Measurements from ENCODE around the gene HTD2.
A peak's percentile ranks its signal among the peaks of the same experiment; 100 is the strongest.

HTD2 gene

DNA sequence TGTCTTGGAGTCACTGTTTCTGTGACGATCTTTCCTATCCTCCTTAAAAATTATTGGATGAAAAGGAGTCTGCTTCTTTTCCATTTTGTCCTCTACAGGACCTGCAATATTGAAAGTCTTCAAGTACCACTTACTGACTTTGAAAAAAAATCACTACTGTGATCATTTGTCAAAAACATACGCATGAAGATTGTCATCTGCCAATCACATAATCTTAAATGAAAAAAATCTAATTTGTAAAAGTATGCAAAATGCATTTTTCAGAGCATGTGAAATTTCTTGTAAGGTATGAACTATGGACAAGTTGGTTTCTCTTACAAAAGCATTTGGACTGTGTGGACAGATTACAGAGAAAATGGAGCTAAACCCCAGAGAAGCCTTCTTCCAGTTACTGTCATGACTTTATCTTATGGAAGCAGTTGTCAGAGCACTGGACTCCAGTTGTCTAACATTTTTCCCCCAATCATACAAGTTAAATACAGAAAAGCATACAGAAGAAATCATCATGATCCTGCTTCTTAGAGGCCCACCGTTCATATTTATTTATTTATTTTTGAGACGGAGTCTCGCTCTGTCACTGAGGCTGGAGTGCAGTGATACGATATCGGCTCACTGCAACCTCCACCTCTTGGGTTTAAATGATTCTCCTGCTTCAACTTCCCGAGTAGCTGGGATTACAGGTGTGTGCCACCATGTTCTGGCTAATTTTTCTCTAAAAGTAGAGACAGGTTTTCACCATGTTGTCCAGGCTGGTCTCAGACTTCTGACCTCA is 23.0 kb downstream of the HTD2 start:
- TF ChIP-seq, protein P1, sequence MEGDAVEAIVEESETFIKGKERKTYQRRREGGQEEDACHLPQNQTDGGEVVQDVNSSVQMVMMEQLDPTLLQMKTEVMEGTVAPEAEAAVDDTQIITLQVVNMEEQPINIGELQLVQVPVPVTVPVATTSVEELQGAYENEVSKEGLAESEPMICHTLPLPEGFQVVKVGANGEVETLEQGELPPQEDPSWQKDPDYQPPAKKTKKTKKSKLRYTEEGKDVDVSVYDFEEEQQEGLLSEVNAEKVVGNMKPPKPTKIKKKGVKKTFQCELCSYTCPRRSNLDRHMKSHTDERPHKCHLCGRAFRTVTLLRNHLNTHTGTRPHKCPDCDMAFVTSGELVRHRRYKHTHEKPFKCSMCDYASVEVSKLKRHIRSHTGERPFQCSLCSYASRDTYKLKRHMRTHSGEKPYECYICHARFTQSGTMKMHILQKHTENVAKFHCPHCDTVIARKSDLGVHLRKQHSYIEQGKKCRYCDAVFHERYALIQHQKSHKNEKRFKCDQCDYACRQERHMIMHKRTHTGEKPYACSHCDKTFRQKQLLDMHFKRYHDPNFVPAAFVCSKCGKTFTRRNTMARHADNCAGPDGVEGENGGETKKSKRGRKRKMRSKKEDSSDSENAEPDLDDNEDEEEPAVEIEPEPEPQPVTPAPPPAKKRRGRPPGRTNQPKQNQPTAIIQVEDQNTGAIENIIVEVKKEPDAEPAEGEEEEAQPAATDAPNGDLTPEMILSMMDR (IDR thresholded peaks at IDR 0.05; ENCODE audit: low read depth, low read length): no peak
- H3K4me3 ChIP-seq (ENCODE audit: low read depth, low read length): no peak overlapping the region

DNA sequence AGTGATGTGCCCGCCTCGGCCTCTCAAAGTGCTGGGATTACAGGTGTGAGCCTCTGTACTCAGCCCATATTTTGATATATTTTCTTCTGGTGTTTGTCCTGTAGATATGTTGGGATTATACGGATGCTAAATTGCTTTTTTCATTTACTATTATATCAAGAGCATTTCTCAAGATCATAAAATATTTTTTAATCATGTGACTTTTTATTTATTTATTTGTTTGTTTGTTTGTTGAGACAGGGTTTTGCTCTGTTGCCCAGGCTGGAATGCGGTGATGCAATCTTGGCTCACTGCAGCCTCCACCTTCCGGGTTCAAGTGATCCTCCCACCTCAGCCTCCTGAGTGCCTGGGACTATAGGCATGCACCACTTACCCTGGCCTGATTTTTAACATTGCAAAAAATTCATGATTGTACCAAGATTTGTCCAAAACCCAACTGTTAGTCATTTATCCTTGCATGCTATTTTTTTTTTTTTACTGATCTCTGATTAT is 23.6 kb downstream of the HTD2 start:
- TF ChIP-seq, protein P1 (IDR thresholded peaks at IDR 0.05; ENCODE audit: low read depth, low read length): no peak

DNA sequence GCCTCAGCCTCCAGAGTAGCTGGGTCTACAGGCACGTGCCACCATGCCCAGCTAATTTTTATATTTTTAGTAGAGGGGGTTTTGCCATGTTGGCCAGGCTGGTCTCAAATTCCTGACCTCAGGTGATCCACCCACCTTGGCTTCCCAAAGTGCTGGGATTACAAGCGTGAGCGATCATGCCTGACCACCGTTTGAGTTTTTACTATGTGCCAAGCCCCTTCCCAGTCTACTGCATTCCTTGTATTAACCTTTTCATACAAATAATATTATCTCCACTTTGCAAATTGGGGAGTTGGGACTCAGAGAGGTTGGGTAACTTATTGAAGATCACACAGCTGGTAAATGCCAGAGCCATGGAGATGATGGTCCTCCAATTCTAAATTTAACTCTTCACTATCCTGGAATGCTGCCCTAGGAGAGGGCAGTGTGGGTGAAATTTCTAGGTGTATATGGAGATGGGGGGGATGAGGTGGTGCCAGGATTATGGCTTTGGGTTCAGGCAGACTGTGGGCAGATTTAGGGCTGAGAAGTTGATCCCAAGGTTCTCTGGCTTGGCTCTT is 25.4 kb downstream of the HTD2 start:
- no peak overlapping the region for H3K4me3 ChIP-seq (ENCODE audit: low read depth, low read length)
- TF ChIP-seq, protein P1 (IDR thresholded peaks at IDR 0.05; ENCODE audit: low read depth, low read length): no peak

More for the DNA sequence above, 23.6 kb downstream of the HTD2 start:
- H3K4me3 ChIP-seq (ENCODE audit: low read depth, low read length): no peak overlapping the region

DNA sequence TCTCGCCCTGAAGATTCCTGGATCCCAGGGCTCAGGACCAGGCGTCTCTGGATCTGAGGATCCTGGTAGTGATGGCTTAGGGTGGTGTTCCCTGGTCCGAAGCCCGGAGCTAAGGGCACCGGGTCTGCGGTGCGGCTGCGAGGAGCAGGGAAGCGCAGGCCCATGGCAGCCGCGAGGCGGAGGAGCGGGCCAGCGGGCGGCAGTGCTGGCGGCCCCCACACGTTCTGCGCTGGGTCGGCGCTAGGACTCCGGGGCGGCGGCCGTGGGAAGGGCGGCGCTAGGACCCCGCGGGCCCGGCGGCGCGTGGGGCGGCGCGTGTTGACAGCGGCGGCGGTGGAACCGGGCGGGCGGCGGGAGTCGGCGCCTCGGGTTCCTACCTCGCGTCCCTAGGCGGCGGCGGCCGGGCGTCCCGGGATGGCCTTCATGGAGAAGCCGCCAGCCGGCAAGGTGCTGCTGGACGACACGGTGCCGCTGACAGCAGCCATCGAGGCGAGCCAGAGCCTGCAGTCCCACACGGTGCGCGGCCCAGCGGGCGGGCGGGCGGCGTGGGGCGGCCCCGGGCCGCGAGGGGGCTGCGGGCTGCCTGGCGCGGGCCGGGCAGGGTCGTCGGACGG is 26.4 kb downstream of the HTD2 start, which contains the start of gene PXK:
PXK (plus strand) TSS at position 318 of the 614 bp plus-strand sequence; CDS start at position 415, 97 bp downstream.
- peak within 1 kb of the TSS; percentile 74 for H3K4me3 ChIP-seq (ENCODE audit: low read depth, low read length)
- TF ChIP-seq, protein P1 (IDR thresholded peaks at IDR 0.05; ENCODE audit: low read depth, low read length): peak; percentile 12; the same call in 1 of the 2 replicates

DNA sequence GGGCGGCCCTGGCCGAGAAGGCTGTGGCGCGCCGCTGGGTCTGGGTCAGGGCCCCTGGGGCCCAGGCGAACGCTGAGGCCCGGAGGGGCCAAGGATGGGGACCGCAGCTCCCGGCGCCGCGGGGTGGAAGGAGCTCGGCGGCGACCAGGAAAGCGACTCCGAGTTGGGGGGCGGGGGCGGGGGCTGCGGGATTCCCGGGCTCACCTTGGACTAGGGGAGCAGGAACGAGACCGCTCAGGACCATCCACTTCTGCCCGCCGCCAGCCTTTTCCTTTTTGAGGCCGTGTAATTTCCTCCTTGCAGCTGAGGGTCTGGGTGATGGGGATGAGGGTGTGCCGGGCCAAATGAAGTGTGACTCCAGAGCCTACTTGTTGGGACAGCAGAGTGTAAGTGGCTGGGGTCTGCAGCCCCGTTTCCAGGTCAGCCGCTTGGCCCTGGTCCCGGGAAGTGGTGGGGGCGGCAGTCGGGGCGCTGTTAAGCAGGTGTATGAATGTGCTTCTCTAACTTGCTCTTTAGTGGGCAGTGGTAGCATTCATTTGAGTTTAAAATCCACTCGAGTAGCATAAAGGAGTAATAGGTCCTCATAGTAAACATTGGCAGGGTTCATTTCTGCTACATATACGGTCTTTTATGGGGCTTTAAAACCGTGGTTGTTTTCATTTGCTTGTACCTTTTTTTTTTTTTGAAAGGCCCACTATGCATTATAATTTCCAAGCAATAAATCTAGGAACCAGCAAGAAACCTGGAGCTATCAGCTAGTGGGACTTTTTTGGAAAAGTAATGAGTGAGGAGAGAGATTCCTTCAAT is 27.1 kb downstream of the HTD2 start:
- TF ChIP-seq, protein P1 (IDR thresholded peaks at IDR 0.05; ENCODE audit: low read depth, low read length): no peak
- peak overlapping the region; percentile 74 for H3K4me3 ChIP-seq (ENCODE audit: low read depth, low read length)

DNA sequence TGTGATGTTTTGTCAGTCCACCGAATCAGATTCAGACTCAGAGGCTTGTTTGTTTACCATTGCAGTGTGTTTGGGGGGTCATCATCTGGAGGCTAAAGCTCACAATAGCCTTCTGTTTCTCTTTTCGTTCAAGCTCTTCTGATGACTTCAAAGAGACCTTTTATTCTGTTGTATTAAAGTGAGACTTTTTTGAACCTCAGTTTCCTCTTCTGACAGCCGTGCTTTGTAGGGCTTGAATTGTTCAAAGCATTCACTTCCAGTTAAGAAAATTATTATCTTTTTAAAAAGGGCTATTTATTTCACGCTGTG is 27.6 kb downstream of the HTD2 start:
- peak overlapping the region; percentile 74 for H3K4me3 ChIP-seq (ENCODE audit: low read depth, low read length)
- TF ChIP-seq, protein P1 (IDR thresholded peaks at IDR 0.05; ENCODE audit: low read depth, low read length): no peak
